HG03280 (cell line): ENCODE measurements around the gene OR7A5.
"Not testable (repeated sequence)": the region's sequence is repeated elsewhere in the genome, so short reads cannot be mapped to it uniquely, and the experiment has no call there.

Experiments used
- ATAC-seq: cut with Tn5 transposase; IDR thresholded peaks from one replicate; pipeline ENCODE4 v1.9.1; 2021; ENCODE audit warnings: mild to moderate bottlenecking, moderate library complexity; ENCODE audit not compliant: unreplicated experiment

The OR7A5 gene

GRCh38 chr19:14785102-14785793 lies 49.7 kb downstream of the OR7A5 start:
- not testable (repeated sequence) for ATAC-seq

GRCh38 chr19:14784730-14785101 lies 50.3 kb downstream of the OR7A5 start:
- ATAC-seq, result not testable (repeated sequence)

- ATAC-seq, result not testable (repeated sequence)
These were observed 51.5 kb downstream of the OR7A5 start for GRCh38 chr19:14783410-14783998.

GRCh38 chr19:14782626-14783409 lies 52.2 kb downstream of the OR7A5 start:
- no peak for ATAC-seq

GRCh38 chr19:14781713-14782536 lies 53.1 kb downstream of the OR7A5 start:
- not testable (repeated sequence) for ATAC-seq

GRCh38 chr19:14780622-14781225 lies 54.3 kb downstream of the OR7A5 start:
- ATAC-seq, result not testable (repeated sequence)

GRCh38 chr19:14779151-14779550 lies 55.8 kb downstream of the OR7A5 start:
- no peak for ATAC-seq

- not testable (repeated sequence) for ATAC-seq
These were observed 56.7 kb downstream of the OR7A5 start, which contains the start of gene ADGRE2 for GRCh38 chr19:14778110-14778845. Gene ADGRE2, minus strand, starts transcription at chr19:14778560. Its CDS starts 1,804 bp downstream, at chr19:14776756.

GRCh38 chr19:14777645-14778044 lies 57.3 kb downstream of the OR7A5 start:
- not testable (repeated sequence) for ATAC-seq
